Panc1 (cell line): ENCODE results near the gene ANO1. TPM values are rescaled to one million over a fixed set of nuclear protein-coding genes. Genes with fewer than 3 reads are reported as not detected.

Source experiments
- ATAC-seq: fragments of 200-7000 bp; cut with Tn5 transposase; 2 replicates; pipeline ENCODE4 v1.9.1; 2020; ENCODE audit warnings: mild to moderate bottlenecking, moderate library complexity
- BruUV-seq: library from RNA; stranded (reverse); fragments of 400-500 nt; replicated peaks from 2 replicates; lab custom pipeline; 2021; lab: Mats Ljungman, UMichigan
- CTCF ChIA-PET: fragments of 300-600 bp; sonication (Branson Sonifier 250); formaldehyde crosslinking; loops from one replicate; lab custom pipeline; 2022; ENCODE audit warnings: antibody characterized with exemption; lab: Charles Lee
- POLR2A ChIA-PET: fragments of 300-600 bp; sonication (Branson Sonifier 250); formaldehyde crosslinking; loops from one replicate; lab custom pipeline; 2022; ENCODE audit warnings: antibody characterized with exemption; lab: Charles Lee
- DNase-seq: peaks from one replicate; pipeline ENCODE4 v3.0.0-alpha.2; 2010; ENCODE audit warnings: low read depth, low spot score
- H3K27ac ChIP-seq: 2 replicates; pipeline ENCODE4 v1.5.1; 2011; ENCODE audit warnings: mild to moderate bottlenecking, low read length, inconsistent platforms
- H3K27me3 ChIP-seq: fragments of 200-500 bp; sonication (Bioruptor generic); 2 replicates; pipeline ENCODE4 v1.6.0; 2014; ENCODE audit warnings: low read length, inconsistent platforms; ENCODE audit not compliant: control insufficient read depth, insufficient read depth
- H3K36me3 ChIP-seq: fragments of 200-500 bp; sonication (Bioruptor generic); 2 replicates; pipeline ENCODE4 v1.5.1; 2014; ENCODE audit warnings: inconsistent platforms, mild to moderate bottlenecking, low read length, moderate library complexity; ENCODE audit not compliant: control insufficient read depth, insufficient read depth
- H3K4me1 ChIP-seq: 2 replicates; pipeline ENCODE4 v1.5.1; 2011; ENCODE audit warnings: inconsistent platforms, mild to moderate bottlenecking, low read length, moderate library complexity; ENCODE audit not compliant: control insufficient read depth, insufficient read depth
- H3K4me3 ChIP-seq, 2 experiments: 2 replicates each; pipeline ENCODE4 v1.5.1; 2011 to 2012; ENCODE audit warnings: low read depth in 2 of 2, low read length in 2 of 2, mild to moderate bottlenecking in 2 of 2, inconsistent platforms in 1 of 2, moderate library complexity in 1 of 2
- H3K9me3 ChIP-seq: fragments of 200-500 bp; sonication (Bioruptor generic); 2 replicates; pipeline ENCODE4 v1.5.1; 2014; ENCODE audit warnings: low read depth, mild to moderate bottlenecking, inconsistent platforms, low read length, moderate library complexity; ENCODE audit not compliant: control insufficient read depth, insufficient read depth
- POLR2AphosphoS5 ChIP-seq: IDR thresholded peaks from 2 replicates; pipeline ENCODE4 v1.6.1; 2012; ENCODE audit warnings: mild to moderate bottlenecking, low read depth, low read length, moderate library complexity
- SIN3A ChIP-seq: IDR thresholded peaks from 2 replicates; pipeline ENCODE4 v1.6.1; 2012; ENCODE audit warnings: low read depth, mild to moderate bottlenecking, low read length, moderate library complexity, borderline replicate concordance; ENCODE audit not compliant: insufficient read depth
- TCF7L2 ChIP-seq: IDR thresholded peaks from 2 replicates; pipeline ENCODE4 v1.6.1; 2011; ENCODE audit warnings: mild to moderate bottlenecking, low read depth, low read length, inconsistent platforms
- in situ Hi-C: cut with HindIII; loops from 2 replicates; pipeline ENCODE4 v1.10.0; 2016; ENCODE audit warnings: low sequenced_read_pairs, low pct_unique_long_range_greater_than_20kb
- intact Hi-C: fragments of 100-400 bp; cut with micrococcal nuclease; formaldehyde crosslinking; loops from one replicate; pipeline ENCODE4 v1.10.0; 2022; ENCODE audit not compliant: unreplicated experiment
- total RNA-seq: library from RNA; stranded (reverse); gene quantifications from one replicate; pipeline ENCODE4 v1.2.1, GENCODE V29; 2021; ENCODE audit not compliant: unreplicated experiment
- TF ChIP-seq, protein P1 (sequence below), 2 experiments: IDR thresholded peaks; 2 replicates each; pipeline ENCODE4 v1.6.1; 2011 to 2012; ENCODE audit warnings: low read depth in 2 of 2, control low read depth in 1 of 2, low read length in 1 of 2, mild to moderate bottlenecking in 1 of 2, moderate library complexity in 1 of 2; ENCODE audit not compliant: insufficient read depth in 1 of 2
- TF ChIP-seq, protein P2 (sequence below): fragments of 450-650 bp; IDR thresholded peaks from 2 replicates; pipeline ENCODE4 v1.5.1; 2017; ENCODE audit warnings: mild to moderate bottlenecking

ANO1 gene
- total RNA-seq, 1 experiment from 2014 or later: 2.3 TPM

DNA sequence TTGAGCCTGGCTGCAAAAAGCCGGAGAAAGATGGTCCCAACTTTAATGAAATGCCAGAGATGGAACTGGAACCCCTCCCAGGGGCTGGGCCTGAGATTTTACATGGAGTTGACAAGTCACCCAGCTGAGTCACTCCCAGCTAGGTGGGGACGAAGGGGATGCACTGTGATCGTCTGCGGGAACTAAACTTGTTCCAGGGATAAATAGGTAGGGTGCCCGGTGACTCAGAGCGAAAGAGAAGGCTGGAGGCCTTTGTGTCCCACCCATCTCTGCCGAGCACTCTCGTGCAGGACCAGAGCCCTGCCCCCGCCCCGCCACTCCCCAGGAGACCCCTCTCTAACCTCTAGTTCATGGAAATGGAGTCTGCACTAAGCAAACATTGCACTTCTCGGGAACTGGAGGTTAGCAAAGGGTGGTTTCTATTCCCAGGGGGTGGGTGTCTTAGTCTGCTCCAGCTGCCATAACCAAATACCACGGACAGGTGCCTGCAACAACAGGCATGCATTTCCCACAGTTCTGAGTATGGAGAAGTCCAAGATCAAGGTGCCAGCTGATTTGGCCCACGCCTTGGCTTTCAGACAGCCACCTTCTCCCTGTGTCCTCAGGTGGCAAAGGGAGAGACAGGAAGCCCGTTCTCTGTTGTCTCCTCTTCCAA, 64.2 kb downstream of the ANO1 start:
- intact Hi-C loops: no loop called here
- ATAC-seq (no peak), DNase-seq (no peak)
- POLR2A ChIA-PET: no interaction called here
- BruUV-seq: no TSS peak
- no peaks in the 10 kb centered on the region for H3K36me3 ChIP-seq
- H3K4me1 ChIP-seq: peaks cover 4% of the 10 kb centered on the region
- H3K27me3 ChIP-seq: no peaks in the 10 kb centered on the region
- no peak overlapping the region for H3K4me3 ChIP-seq
- CTCF ChIA-PET: no interaction called here
- no peaks in the 10 kb centered on the region for H3K9me3 ChIP-seq
- H3K27ac ChIP-seq: no peak overlapping the region
- in situ Hi-C loops: no loop called here
- TF ChIP-seq TCF7L2 (no peak), POLR2AphosphoS5 (no peak), SIN3A (no peak)
- TF ChIP-seq, protein P1, sequence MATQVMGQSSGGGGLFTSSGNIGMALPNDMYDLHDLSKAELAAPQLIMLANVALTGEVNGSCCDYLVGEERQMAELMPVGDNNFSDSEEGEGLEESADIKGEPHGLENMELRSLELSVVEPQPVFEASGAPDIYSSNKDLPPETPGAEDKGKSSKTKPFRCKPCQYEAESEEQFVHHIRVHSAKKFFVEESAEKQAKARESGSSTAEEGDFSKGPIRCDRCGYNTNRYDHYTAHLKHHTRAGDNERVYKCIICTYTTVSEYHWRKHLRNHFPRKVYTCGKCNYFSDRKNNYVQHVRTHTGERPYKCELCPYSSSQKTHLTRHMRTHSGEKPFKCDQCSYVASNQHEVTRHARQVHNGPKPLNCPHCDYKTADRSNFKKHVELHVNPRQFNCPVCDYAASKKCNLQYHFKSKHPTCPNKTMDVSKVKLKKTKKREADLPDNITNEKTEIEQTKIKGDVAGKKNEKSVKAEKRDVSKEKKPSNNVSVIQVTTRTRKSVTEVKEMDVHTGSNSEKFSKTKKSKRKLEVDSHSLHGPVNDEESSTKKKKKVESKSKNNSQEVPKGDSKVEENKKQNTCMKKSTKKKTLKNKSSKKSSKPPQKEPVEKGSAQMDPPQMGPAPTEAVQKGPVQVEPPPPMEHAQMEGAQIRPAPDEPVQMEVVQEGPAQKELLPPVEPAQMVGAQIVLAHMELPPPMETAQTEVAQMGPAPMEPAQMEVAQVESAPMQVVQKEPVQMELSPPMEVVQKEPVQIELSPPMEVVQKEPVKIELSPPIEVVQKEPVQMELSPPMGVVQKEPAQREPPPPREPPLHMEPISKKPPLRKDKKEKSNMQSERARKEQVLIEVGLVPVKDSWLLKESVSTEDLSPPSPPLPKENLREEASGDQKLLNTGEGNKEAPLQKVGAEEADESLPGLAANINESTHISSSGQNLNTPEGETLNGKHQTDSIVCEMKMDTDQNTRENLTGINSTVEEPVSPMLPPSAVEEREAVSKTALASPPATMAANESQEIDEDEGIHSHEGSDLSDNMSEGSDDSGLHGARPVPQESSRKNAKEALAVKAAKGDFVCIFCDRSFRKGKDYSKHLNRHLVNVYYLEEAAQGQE (IDR thresholded peaks at IDR 0.05; ENCODE audit: insufficient read depth in 1 of 2, low read depth in 2 of 2, low read length in 1 of 2): no peak
- TF ChIP-seq, protein P2, sequence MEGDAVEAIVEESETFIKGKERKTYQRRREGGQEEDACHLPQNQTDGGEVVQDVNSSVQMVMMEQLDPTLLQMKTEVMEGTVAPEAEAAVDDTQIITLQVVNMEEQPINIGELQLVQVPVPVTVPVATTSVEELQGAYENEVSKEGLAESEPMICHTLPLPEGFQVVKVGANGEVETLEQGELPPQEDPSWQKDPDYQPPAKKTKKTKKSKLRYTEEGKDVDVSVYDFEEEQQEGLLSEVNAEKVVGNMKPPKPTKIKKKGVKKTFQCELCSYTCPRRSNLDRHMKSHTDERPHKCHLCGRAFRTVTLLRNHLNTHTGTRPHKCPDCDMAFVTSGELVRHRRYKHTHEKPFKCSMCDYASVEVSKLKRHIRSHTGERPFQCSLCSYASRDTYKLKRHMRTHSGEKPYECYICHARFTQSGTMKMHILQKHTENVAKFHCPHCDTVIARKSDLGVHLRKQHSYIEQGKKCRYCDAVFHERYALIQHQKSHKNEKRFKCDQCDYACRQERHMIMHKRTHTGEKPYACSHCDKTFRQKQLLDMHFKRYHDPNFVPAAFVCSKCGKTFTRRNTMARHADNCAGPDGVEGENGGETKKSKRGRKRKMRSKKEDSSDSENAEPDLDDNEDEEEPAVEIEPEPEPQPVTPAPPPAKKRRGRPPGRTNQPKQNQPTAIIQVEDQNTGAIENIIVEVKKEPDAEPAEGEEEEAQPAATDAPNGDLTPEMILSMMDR: no peak

DNA sequence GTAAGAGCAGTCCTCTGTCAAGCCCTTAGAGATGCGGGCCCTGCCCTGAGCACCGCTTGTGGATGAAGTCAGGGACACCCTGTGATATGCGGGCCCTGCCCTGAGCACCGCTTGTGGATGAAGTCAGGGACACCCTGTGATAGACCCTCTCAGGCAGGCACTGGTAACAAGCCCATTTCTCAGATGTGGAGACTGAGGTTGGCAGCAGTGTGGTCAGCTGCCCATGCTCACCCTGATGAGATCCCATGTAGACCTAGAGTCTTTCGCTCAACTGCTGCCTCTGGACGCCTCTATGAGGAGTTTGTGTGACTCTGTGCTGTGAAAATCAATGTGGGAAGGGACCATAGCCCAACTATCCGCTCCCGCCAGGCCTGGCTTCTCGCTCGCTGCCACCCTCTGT, 66.1 kb downstream of the ANO1 start:
- H3K4me1 ChIP-seq: peaks cover 4% of the 10 kb centered on the region
- TF ChIP-seq TCF7L2 (no peak), SIN3A (no peak), POLR2AphosphoS5 (no peak)
- TF ChIP-seq, protein P2: no peak
- TF ChIP-seq, protein P1 (IDR thresholded peaks at IDR 0.05; ENCODE audit: insufficient read depth in 1 of 2, low read depth in 2 of 2, low read length in 1 of 2): no peak
- no peak overlapping the region for H3K4me3 ChIP-seq
- no TSS peak for BruUV-seq
- H3K36me3 ChIP-seq: no peaks in the 10 kb centered on the region
- no peak overlapping the region for H3K27ac ChIP-seq
- POLR2A ChIA-PET: no interaction called here
- CTCF ChIA-PET: interaction anchor here (1.2 kb wide), 1 partner anchor 14 kb away, joined by 3 read pairs; no protein-coding TSS in a partner anchor
- no peak for ATAC-seq
- DNase-seq: no peak
- in situ Hi-C loops: no loop called here
- no peaks in the 10 kb centered on the region for H3K27me3 ChIP-seq
- no peaks in the 10 kb centered on the region for H3K9me3 ChIP-seq
- intact Hi-C loops: no loop called here
